Vagina (tissue), 2 donors: Measurements from ENCODE around the gene PLCB1. TPM values are rescaled to one million over a fixed set of nuclear protein-coding genes. Genes with fewer than 3 reads are reported as not detected.

Source experiments
- DNase-seq, 2 donors: peaks; one replicate each; pipeline ENCODE4 v3.0.0-alpha.2; 2017; ENCODE audit errors: extremely low spot score in 2 of 2
- H3K27ac ChIP-seq: fragments of 200-600 bp; sonication (generic); one replicate; pipeline ENCODE4 v1.5.1; 2019
- H3K27me3 ChIP-seq: fragments of 200-600 bp; sonication (generic); one replicate; pipeline ENCODE4 v1.5.1; 2019
- H3K36me3 ChIP-seq, 2 donors: fragments of 200-600 bp; sonication (generic); one replicate each; pipeline ENCODE4 v1.5.1; 2017 to 2019
- H3K4me1 ChIP-seq: fragments of 200-600 bp; sonication (generic); one replicate; pipeline ENCODE4 v1.5.1; 2019
- H3K4me3 ChIP-seq, 2 donors: fragments of 200-600 bp; sonication (generic); 1 replicate in 1 of 2; 2 replicates in 1 of 2; pipeline ENCODE4 v1.5.1; 2016 to 2019
- H3K9me3 ChIP-seq: fragments of 200-600 bp; sonication (generic); one replicate; pipeline ENCODE4 v1.5.1; 2019
- CTCF ChIP-seq, 3 experiments: fragments of 450-650 bp in 2 of 3; fragments of 200-600 bp in 1 of 3; sonication (generic) in 1 of 3; IDR thresholded peaks; one replicate each; pipeline ENCODE4 v1.5.1; 2017 to 2019; ENCODE audit warnings: antibody characterized with exemption in 3 of 3, mild to moderate bottlenecking in 2 of 3, moderate library complexity in 2 of 3
- POLR2A ChIP-seq, 2 donors: fragments of 450-650 bp; IDR thresholded peaks; one replicate each; pipeline ENCODE4 v1.6.1; 2017; ENCODE audit warnings: antibody characterized with exemption in 2 of 2, mild to moderate bottlenecking in 2 of 2, moderate library complexity in 2 of 2
- POLR2AphosphoS5 ChIP-seq, 2 donors: sonication (generic); formaldehyde crosslinking; IDR thresholded peaks; one replicate each; pipeline ENCODE4 v1.9.0; 2017; ENCODE audit warnings: antibody characterized with exemption in 2 of 2, mild to moderate bottlenecking in 2 of 2, low read depth in 1 of 2; ENCODE audit not compliant: insufficient read depth in 1 of 2
- intact Hi-C: fragments of 100-400 bp; cut with DNase I; formaldehyde crosslinking; loops from one replicate; pipeline ENCODE4 v1.15.1; 2023
- total RNA-seq: library from RNA; depleted of rRNA; stranded (reverse); fragments of >200 nt; gene quantifications from one replicate; pipeline ENCODE4 v1.2.3, GENCODE V29; 2016

The PLCB1 gene
- total RNA-seq, 1 donor from 2014 or later, result 32.4 TPM

GRCh38 chr20:8425802-8426201, 293.7 kb downstream of the PLCB1 start:
- Histone ChIP-seq H3K9me3 (no peaks in the 10 kb centered on the region), H3K27ac (no peak overlapping the region), H3K36me3 (no peaks in the 10 kb centered on the region), H3K27me3 (no peaks in the 10 kb centered on the region), H3K4me3 (no peak overlapping the region), H3K4me1 (no peaks in the 10 kb centered on the region)
- no peak for TF ChIP-seq POLR2AphosphoS5 (IDR thresholded peaks at IDR 0.05; ENCODE audit: insufficient read depth in 1 of 2, low read depth in 1 of 2)
- no peak for TF ChIP-seq CTCF (IDR thresholded peaks at IDR 0.05)
- TF ChIP-seq POLR2A (IDR thresholded peaks at IDR 0.05), result no peak
- DNase-seq, result no peak
- intact Hi-C loops, result no loop called here

DNA sequence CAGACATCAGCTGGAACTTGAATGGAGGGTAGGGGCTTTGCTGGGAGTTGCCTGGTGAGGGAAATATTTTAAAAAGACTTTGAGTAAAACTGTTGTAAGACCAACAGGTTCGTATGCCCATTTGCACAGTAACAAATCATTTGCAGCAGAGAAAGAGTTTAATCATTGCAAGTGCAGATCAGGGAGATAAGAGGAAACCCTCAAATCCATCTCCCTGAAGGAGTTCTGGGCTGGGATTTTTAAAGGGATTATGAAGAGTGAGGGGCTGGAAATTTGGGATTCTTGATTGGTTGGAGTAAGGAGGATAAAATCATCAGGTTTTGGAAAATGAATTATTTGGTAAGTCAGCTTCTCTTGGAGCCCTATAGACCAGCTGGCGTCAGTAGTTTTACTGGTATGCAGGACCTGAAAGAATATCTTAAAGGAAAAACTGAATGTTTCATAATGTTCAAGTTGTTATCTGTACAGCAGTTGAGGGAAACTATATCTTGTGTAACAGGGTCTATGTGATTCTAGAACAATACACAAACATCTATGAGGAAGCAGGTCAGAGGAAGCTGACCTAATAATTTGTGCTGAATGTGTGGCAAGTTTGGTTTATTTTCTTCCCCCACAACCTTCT, 295.5 kb downstream of the PLCB1 start:
- DNase-seq, result no peak
- Histone ChIP-seq H3K27ac (no peak overlapping the region), H3K4me1 (peaks cover 10% of the 10 kb centered on the region), H3K36me3 (no peaks in the 10 kb centered on the region), H3K9me3 (no peaks in the 10 kb centered on the region), H3K27me3 (no peaks in the 10 kb centered on the region), H3K4me3 (no peak overlapping the region)
- intact Hi-C loops, result no loop called here
- no peak for TF ChIP-seq POLR2A (IDR thresholded peaks at IDR 0.05)
- no peak for TF ChIP-seq CTCF (IDR thresholded peaks at IDR 0.05)
- TF ChIP-seq POLR2AphosphoS5 (IDR thresholded peaks at IDR 0.05; ENCODE audit: insufficient read depth in 1 of 2, low read depth in 1 of 2), result no peak

DNA sequence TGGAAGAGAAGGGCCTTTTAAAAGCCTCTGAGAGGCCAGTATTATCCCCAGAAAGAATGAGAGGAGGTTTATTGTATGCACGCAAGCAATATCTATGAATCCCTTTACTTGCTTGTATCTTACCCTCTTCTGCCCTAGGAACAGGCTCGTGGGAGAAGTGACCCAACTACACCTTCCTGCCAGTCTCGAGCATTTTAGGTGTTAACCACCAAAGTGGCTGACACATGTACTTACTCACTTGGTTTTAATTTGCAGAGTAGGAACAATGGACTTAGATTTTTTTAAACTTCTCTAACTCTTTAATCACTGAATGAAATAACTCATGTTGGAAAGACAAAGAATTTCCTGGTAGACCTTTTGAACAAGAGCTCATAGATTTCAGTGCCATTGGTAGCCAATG, 296.9 kb downstream of the PLCB1 start:
- Histone ChIP-seq H3K27me3 (no peaks in the 10 kb centered on the region), H3K27ac (no peak overlapping the region), H3K4me1 (peaks cover 10% of the 10 kb centered on the region), H3K9me3 (no peaks in the 10 kb centered on the region), H3K36me3 (no peaks in the 10 kb centered on the region), H3K4me3 (no peak overlapping the region)
- DNase-seq, result no peak
- TF ChIP-seq CTCF (IDR thresholded peaks at IDR 0.05), result no peak
- TF ChIP-seq POLR2AphosphoS5 (IDR thresholded peaks at IDR 0.05; ENCODE audit: insufficient read depth in 1 of 2, low read depth in 1 of 2), result no peak
- no peak for TF ChIP-seq POLR2A (IDR thresholded peaks at IDR 0.05)
- intact Hi-C loops, result no loop called here

DNA sequence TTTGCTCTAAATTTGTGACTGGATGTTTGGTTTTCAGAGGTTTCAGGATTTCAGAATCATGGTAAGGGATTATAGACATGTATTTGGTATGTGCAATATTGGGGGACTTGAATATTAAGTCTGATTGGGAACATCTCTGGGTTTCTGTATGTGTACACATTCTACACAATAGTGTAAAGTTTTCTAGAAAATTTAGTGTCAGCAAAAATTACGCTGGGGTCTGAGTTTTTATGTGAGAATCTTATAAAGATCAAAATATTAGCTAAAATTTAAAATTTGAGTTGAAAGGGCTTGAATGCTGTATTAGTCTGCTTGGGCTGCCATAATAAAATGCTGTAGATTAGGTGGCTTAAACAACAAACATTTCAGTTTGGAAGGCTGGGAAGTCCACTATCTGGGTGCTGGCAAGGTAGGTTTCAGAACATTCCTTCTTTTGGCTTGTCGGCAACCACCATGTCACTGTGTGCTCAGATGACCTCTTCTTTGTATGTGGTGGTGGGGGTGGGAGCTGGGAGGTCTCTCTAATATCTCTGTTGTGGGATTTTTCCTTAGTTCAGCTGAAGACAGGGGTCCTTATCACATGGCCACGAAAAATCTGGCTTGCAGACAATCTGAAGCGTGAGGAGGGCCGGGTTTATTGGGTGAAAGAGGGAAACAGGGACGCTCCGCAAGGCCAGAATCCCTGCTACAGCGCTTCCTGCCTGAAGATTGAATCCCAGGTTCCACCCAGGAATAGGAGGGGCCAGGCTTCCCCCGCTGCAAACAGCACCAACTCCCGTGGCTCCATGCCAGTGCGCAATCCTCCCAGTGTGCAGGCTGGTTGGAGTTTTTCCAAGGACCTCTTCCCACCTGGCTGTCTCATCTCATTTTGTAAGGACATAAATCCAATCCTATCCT, 299.7 kb downstream of the PLCB1 start:
- Histone ChIP-seq H3K4me3 (no peak overlapping the region), H3K27ac (no peak overlapping the region), H3K9me3 (no peaks in the 10 kb centered on the region), H3K36me3 (no peaks in the 10 kb centered on the region), H3K27me3 (no peaks in the 10 kb centered on the region), H3K4me1 (peaks cover 10% of the 10 kb centered on the region)
- TF ChIP-seq POLR2A (IDR thresholded peaks at IDR 0.05) (no peak), CTCF (IDR thresholded peaks at IDR 0.05) (no peak), POLR2AphosphoS5 (IDR thresholded peaks at IDR 0.05; ENCODE audit: insufficient read depth in 1 of 2, low read depth in 1 of 2) (no peak)
- DNase-seq, result no peak
- intact Hi-C loops, result no loop called here
